GF-D8 (cell line): ENCODE measurements around the gene STAM.
A peak's percentile ranks its signal among the peaks of the same experiment; 100 is the strongest.
"Not testable (repeated sequence)": the region's sequence is repeated elsewhere in the genome, so short reads cannot be mapped to it uniquely, and the experiment has no call there.

Source experiments
- DNase-seq: peaks from one replicate; lab custom pipeline; 2025; lab: John Stamatoyannopoulos, UW

Gene STAM

GRCh38 chr10:17643755-17644484 is at the start of gene STAM:
TSS of gene STAM (plus strand) at chr10:17644151. CDS start at chr10:17644340, 189 bp downstream.
- DNase-seq = peak; percentile 74

DNA sequence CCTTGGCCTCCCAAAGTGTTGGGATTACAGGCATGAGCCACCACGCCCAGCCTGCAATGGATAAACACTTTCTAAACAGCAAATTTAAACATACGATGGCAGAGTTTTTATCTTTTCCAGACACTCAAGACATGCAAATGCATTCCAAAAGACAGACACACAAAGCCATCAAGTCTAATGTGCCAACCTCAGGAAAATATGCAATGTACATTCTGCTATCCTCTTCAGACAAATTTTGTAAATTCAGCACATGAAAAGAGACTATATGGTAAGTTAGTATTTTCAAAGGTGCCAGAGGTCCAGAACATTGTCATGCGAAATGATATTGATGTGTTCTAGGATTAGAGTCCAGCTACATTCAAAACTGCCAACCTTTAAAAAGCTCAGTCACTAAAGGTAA is 46.6 kb upstream of the STAM start:
- no peak for DNase-seq

GRCh38 chr10:17599089-17599488 is 44.9 kb upstream of the STAM start:
- DNase-seq = no peak

DNA sequence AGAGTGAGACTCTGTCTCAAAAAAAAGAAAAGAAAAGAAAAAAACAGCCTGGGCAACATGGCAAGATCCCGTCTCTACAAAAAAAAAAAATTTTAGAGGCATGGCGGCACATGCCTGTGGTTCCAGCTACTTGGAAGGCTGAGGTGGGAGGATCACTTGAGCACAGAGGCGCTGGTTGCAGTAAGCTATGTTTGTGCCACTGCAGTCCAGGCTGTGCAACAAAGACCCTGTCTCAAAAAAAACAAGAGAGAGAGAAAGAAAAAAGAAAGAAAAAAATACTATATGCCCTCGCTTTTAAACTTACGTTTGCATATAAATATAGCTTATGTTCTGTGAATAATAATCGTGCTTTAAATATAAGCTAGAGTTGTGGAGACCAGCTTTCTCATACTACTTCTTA is 38.0 kb upstream of the STAM start:
- no peak for DNase-seq

DNA sequence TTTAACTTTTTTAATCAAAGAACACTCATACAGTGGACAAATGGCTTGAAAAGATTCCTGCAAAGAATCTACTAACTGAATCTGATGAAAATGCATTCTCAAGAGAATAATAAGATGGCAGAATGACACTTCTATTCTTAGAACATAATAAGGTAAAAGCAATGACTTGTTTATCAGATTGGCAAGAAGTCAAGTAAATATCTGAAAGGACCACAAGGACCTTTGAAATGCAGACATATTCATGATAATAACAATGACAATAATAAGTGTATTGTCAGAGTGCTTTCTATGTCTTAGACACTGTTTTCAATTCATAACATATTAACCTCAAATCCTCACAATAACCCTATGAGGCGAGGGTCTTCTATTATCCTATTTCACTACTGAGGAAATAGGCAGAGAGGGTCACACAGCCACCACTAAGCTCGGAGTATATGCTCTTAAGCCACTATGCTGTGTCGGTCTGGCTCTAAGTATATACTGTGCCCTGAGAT is 37.4 kb upstream of the STAM start:
- DNase-seq = no peak

GRCh38 chr10:17607060-17607459 is 36.9 kb upstream of the STAM start:
- no peak for DNase-seq

GRCh38 chr10:17607603-17608332 is 36.2 kb upstream of the STAM start:
- DNase-seq = peak; percentile 9

DNA sequence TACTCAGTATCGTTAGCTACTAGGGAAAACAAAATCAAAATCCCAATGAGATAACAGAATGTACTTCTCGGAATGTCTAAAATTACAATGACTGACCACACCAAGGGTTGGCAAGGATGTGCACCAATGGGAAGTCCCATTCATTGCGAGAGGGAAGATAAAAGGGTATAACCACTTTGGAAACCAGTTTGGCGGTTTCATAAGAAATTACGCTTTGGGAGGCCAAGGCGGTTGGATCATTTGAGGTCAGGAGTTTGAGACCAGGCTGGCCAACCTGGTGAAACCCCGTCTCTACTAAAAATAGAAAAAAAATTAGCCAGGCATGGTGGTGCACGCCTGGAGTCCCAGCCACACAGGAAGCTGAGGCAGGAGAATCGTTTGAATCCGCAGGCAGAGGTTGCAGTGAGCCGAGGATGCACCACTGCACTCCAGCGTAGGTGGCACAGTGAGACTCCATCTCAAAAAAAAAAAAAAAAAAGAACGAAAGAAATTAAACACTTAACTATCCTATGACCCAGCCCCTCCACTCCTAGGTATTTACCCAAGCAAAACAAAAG is 34.4 kb upstream of the STAM start:
- DNase-seq = no peak

DNA sequence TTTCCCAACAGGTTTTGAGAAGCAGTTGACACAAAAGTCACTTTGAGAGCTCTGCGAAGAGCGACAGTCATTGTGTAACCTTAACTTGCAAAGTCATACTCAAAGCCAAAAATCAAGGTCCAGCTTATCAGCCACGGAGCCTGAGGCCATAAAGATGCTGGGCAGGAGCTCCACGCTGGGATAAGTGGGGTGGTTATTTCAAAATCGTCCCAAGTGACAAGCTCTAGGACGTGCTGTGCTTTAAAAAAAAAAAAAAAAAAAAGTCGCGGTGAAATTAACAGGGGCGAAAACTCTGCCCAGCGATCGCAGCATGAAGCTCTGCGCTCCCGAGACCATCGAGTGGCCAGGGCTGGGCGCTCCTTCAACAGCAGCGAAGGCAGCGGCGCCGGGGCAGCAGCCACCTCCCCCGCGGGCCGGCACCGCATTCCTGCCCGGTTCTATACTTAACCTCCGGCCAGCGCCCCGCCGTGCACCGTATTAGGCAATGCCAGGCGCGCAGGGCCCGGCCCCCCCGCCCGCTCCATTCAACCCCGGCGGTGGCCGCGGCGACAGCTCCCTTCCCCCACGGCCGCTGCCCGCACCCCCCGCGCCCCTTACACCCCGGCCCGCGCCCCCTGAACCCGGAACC is 27.4 kb upstream of the STAM start:
- peak; percentile 67 for DNase-seq

GRCh38 chr10:17617031-17617911 is 26.7 kb upstream of the STAM start, which contains the start of gene HACD1:
TSS of gene HACD1 (minus strand) at chr10:17617374. CDS start at chr10:17617339, 35 bp downstream.
- DNase-seq = peak; percentile 61

GRCh38 chr10:17622061-17622460 is 21.9 kb upstream of the STAM start:
- DNase-seq = no peak

- no peak for DNase-seq
Observed at GRCh38 chr10:17624996-17625395, 19.0 kb upstream of the STAM start.

DNA sequence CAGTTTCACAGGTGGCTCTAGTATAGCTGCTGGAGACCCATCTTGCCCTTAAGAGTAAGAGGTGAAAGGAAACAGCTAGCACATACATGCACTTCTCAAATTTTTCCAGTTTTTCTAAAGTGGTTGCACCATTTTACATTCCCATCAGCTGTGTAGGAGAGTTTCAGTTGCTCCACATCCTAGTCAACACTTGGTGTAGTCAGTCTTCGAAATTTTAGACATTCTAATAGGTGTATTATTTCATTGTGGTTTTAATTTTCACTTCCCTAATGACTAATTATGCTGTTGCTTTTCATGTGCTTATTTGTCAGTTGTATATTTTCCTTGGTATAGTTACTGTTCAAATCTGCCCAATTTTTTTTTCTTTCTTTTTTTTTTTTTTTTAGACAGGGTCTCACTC is 17.3 kb upstream of the STAM start:
- no peak for DNase-seq

GRCh38 chr10:17632590-17632989 is 11.4 kb upstream of the STAM start:
- not testable (repeated sequence) for DNase-seq

DNA sequence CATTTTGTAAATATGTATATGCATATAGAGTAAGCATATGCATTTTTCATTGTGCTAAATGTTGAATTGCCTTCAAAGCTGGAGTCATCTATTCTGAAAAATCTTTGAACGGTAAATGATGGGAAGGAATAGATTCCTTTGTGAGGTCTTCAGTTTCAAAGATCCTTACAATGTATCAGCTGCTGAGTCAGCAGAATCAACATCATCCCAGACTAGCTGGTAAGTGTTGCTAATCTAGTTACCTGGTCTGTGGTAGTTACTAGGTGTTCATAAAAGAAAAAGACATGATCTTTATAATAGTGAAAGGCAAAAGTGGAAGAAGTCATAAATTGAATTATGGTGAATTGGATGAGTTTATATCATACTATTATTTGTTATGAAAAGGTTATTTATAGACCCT is 10.6 kb upstream of the STAM start:
- no peak for DNase-seq

GRCh38 chr10:17637869-17638268 is 6.1 kb upstream of the STAM start:
- DNase-seq = no peak

- DNase-seq = no peak
Observed at GRCh38 chr10:17640331-17640816, 3.6 kb upstream of the STAM start.

GRCh38 chr10:17643339-17643754 is 604 bp upstream of the STAM start:
- DNase-seq = no peak

DNA sequence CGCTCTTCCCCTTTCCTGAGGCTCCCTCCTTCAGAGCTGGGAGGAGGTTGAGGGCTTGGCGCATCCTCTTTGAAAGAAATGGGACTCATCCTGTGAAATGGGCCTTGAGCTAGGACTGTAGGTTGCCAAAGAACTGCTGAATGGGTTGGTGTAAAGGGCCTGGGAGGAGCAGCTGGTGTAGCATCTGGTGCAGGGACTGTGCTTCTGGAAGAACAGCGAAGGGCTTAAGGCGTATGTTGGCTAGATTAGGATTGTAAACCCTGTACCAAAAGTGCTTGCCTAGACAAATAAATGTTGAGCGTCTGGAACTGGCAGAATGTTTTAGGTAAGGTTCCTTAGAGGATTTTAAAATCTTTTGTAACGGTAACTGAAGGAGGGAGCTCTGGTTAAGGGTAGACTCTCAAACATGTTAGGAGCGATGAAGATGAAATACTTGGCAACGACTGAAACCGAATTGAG is 563 bp downstream of the STAM start:
- no peak for DNase-seq

GRCh38 chr10:17645621-17646345 is 1.8 kb downstream of the STAM start:
- DNase-seq = no peak
